HEK293T (cell line): ENCODE results near the gene NAPA.

Experiments
- BHLHE40 ChIP-seq: fragments of 450-650 bp; IDR thresholded peaks from 2 replicates; pipeline ENCODE4 v1.6.1; 2016; ENCODE audit warnings: mild to moderate bottlenecking, moderate library complexity, borderline replicate concordance
- FOXK2 ChIP-seq: fragments of 450-650 bp; IDR thresholded peaks from 2 replicates; pipeline ENCODE4 v1.6.1; 2016; ENCODE audit warnings: mild to moderate bottlenecking
- TARDBP ChIP-seq: fragments of 450-650 bp; IDR thresholded peaks from 2 replicates; pipeline ENCODE4 v1.6.1; 2016
- ZNF384 ChIP-seq: fragments of 450-650 bp; IDR thresholded peaks from 2 replicates; pipeline ENCODE4 v1.6.1; 2016

DNA sequence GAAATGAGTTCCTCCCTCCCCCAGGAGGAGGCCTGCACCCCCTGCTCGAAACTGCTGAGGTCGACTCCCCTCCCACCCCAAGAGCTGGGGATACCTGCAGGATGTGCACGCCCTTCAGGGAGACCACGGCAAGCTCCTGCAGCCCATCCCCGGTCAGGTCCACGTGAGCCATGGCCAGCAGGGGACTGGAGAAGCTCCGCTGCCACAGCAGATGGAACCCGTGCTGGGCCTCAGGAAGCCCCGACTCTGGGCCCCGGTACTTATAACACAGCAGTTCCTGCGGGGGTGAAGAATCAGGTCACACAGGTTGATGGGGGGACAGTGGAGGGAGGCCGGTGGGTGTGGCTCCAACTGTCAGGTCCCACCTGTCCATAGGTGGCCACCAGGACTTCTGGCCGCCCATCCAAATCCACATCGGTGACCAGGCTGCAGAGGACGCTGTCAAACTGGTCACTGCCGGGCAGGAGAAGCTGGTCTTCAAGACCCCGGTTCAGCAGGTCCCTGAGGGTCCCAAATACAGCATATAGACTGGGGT is 38.4 kb downstream of the NAPA start:
- TF ChIP-seq BHLHE40 (no peak), ZNF384 (no peak), TARDBP (no peak), FOXK2 (no peak)
